ENCODE results near the gene EXOC1L. TPM values are rescaled to one million over a fixed set of nuclear protein-coding genes. Genes with fewer than 3 reads are reported as not detected.
A peak's percentile ranks its signal among the peaks of the same experiment; 100 is the strongest.

EXOC1L gene
- total RNA-seq, 1 donor from 2014 or later = not detected

DNA sequence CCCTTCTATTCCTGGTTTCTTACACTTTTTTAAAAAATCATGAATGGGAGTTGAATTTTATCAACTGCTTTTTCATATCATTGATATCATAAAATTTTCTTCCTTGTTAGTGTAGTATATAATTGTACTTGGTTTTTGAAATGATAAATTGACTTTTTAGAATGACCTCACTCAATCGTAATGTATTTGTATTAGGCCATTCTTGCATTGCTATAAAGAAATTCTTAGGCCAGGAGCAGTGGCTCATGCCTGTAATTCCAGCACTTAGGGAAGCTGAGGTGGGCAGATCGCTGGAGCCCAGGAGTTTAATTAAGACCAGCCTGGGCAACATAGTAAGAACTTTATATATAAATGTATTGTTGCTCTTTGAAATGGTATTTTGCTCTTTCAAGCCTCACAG is 40.1 kb downstream of the EXOC1L start:
- H3K27ac Mint-ChIP-seq = no peak overlapping the region
- no peaks in the 10 kb centered on the region for H3K27me3 Mint-ChIP-seq

DNA sequence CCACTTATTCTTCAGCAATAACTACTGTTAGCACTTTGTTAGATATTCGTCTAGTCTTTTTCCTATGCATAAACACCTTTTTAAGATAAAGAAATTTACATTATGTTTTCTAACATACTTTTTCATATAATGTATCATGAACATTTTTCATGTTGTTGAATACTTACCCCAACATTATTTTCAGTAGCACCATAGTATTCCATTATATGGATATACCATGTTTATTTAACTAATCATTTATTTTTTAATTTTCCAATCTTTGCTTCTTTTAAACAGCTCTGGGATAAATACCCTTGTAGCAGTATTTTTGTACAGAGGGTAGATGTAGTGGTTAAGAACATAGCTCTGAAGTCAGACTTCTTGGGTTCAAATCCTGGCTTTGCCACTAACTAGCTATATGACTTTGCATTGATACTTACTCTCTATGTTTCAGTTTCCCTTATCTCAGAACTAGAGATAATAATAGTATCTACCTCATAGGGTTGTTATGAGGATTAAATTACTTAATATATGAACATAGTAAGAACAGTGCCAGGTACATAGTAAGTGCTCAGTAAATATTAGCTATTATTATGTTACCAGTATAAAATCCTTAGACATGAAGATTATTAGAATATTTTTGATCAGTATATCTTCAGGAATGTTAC is 45.1 kb downstream of the EXOC1L start:
- Mint-ChIP-seq H3K9me3 (no peaks in the 10 kb centered on the region), H3K4me3 (no peak overlapping the region), H3K4me1 (ENCODE audit: unreplicated experiment) (peaks cover 11% of the 10 kb centered on the region), H3K36me3 (peaks cover 12% of the 10 kb centered on the region), H3K27me3 (no peaks in the 10 kb centered on the region), H3K27ac (no peak overlapping the region)
- no peak for DNase-seq (ENCODE audit: extremely low spot score, unreplicated experiment)
- TF ChIP-seq, protein P1, sequence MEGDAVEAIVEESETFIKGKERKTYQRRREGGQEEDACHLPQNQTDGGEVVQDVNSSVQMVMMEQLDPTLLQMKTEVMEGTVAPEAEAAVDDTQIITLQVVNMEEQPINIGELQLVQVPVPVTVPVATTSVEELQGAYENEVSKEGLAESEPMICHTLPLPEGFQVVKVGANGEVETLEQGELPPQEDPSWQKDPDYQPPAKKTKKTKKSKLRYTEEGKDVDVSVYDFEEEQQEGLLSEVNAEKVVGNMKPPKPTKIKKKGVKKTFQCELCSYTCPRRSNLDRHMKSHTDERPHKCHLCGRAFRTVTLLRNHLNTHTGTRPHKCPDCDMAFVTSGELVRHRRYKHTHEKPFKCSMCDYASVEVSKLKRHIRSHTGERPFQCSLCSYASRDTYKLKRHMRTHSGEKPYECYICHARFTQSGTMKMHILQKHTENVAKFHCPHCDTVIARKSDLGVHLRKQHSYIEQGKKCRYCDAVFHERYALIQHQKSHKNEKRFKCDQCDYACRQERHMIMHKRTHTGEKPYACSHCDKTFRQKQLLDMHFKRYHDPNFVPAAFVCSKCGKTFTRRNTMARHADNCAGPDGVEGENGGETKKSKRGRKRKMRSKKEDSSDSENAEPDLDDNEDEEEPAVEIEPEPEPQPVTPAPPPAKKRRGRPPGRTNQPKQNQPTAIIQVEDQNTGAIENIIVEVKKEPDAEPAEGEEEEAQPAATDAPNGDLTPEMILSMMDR (conservative IDR thresholded peaks at IDR 0.05) = no peak

More for the DNA sequence above, 40.1 kb downstream of the EXOC1L start:
- TF ChIP-seq, protein P1 (conservative IDR thresholded peaks at IDR 0.05) = no peak
- H3K4me1 Mint-ChIP-seq (ENCODE audit: unreplicated experiment) = no peaks in the 10 kb centered on the region
- H3K4me3 Mint-ChIP-seq = no peak overlapping the region
- H3K36me3 Mint-ChIP-seq = peaks cover 14% of the 10 kb centered on the region
- H3K9me3 Mint-ChIP-seq = no peaks in the 10 kb centered on the region
- DNase-seq (ENCODE audit: extremely low spot score, unreplicated experiment) = no peak

- H3K36me3 Mint-ChIP-seq = peaks cover 11% of the 10 kb centered on the region
- H3K4me1 Mint-ChIP-seq (ENCODE audit: unreplicated experiment) = peaks cover 11% of the 10 kb centered on the region
- H3K4me3 Mint-ChIP-seq = no peak overlapping the region
- H3K27me3 Mint-ChIP-seq = no peaks in the 10 kb centered on the region
- TF ChIP-seq, protein P1 (conservative IDR thresholded peaks at IDR 0.05) = no peak
- no peak for DNase-seq (ENCODE audit: extremely low spot score, unreplicated experiment)
- H3K9me3 Mint-ChIP-seq = no peaks in the 10 kb centered on the region
- H3K27ac Mint-ChIP-seq = no peak overlapping the region
Observed at GRCh38 chr4:55865228-55865806, 45.7 kb downstream of the EXOC1L start.

DNA sequence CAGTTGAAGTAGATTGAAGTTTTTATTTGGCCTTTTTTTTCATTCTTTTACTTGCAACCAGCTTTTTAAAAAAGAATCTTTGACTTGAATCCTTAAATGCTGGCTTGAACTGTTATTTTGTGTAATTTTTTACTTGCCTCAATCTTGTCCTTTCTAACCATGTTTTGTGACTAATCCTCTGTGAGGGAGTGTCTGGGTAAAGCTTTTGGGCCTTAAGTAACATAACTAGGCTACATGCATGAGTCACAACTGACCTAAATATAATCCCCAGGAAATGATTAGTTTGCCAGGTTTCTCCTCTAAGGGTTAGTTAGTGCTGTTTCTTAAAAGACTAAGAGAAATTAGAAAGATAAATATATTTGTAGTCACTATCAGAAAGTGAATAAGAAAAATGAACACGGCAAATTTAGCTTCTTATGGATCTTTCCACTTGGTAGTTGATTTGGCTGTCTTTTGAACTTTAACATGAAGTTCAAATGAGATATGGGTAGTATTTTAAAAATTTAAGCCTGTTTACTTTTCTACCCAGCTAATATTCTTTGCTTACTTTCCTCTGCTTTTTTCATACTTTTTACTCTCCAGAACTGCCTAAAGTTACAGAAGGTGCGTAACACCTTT is 46.8 kb downstream of the EXOC1L start:
- Mint-ChIP-seq H3K4me3 (no peak overlapping the region), H3K27me3 (no peaks in the 10 kb centered on the region), H3K9me3 (no peaks in the 10 kb centered on the region), H3K4me1 (ENCODE audit: unreplicated experiment) (peaks cover 11% of the 10 kb centered on the region), H3K27ac (peak overlapping the region; percentile 24), H3K36me3 (peaks cover 14% of the 10 kb centered on the region)
- DNase-seq (ENCODE audit: extremely low spot score, unreplicated experiment) = no peak
- TF ChIP-seq, protein P1 (conservative IDR thresholded peaks at IDR 0.05) = no peak

DNA sequence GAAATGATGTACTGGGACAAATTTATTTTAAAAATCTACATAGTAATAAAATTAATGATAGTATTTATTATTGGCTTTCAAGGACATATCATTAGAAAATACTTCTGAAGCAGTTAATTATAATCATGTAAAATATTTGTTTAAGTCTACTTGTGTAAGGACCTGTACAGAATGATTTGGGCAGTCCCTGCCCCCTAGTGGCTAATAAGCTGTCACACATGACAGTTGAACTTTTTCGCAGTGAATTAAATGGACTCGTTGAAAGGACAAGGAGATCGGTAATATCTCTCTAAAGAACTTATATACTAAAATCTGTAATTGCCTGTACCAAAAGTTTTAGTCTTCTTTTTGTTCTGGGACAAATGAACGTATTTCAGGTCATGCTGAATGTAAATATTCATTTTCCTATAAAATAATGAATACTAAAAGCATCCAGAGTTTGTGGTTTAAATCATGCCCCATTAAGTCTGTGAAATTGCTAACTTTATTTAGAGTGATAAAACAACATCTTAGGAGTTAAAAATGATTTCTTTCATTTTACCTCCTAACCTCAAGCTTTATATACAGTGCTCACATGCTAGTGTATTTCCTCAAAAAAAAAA is 47.5 kb downstream of the EXOC1L start:
- H3K4me3 Mint-ChIP-seq = no peak overlapping the region
- peak overlapping the region; percentile 24 for H3K27ac Mint-ChIP-seq
- no peaks in the 10 kb centered on the region for H3K9me3 Mint-ChIP-seq
- no peak for DNase-seq (ENCODE audit: extremely low spot score, unreplicated experiment)
- H3K4me1 Mint-ChIP-seq (ENCODE audit: unreplicated experiment) = peaks cover 11% of the 10 kb centered on the region
- TF ChIP-seq, protein P1 (conservative IDR thresholded peaks at IDR 0.05) = peak; percentile 95
- no peaks in the 10 kb centered on the region for H3K27me3 Mint-ChIP-seq
- H3K36me3 Mint-ChIP-seq = peaks cover 12% of the 10 kb centered on the region
